Measurements from ENCODE around the gene SDC3.

SDC3 gene

DNA sequence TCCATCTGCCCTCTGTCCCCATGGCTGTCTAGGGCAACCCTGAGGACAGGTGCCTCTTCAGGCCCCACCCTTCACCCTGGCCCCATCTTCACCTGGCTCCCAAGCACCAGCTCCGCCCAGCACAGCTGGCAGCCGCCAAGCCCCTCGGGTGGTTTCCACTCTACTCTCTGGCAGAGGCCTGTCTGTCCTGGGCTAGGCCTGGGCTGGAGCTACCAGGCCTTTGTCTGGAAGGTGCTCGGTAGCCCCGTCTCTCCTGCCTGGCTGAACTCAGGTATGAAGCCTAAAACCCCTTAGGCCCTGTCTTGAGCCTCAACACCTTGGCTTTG, 17.4 kb downstream of the SDC3 start:
- in situ Hi-C loops (cut with HindIII; ENCODE audit: low sequenced_read_pairs), result no loop called here
- no peak for DNase-seq (ENCODE audit: low read depth, low spot score)
- TF ChIP-seq, protein P1, sequence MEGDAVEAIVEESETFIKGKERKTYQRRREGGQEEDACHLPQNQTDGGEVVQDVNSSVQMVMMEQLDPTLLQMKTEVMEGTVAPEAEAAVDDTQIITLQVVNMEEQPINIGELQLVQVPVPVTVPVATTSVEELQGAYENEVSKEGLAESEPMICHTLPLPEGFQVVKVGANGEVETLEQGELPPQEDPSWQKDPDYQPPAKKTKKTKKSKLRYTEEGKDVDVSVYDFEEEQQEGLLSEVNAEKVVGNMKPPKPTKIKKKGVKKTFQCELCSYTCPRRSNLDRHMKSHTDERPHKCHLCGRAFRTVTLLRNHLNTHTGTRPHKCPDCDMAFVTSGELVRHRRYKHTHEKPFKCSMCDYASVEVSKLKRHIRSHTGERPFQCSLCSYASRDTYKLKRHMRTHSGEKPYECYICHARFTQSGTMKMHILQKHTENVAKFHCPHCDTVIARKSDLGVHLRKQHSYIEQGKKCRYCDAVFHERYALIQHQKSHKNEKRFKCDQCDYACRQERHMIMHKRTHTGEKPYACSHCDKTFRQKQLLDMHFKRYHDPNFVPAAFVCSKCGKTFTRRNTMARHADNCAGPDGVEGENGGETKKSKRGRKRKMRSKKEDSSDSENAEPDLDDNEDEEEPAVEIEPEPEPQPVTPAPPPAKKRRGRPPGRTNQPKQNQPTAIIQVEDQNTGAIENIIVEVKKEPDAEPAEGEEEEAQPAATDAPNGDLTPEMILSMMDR (IDR thresholded peaks at IDR 0.05; ENCODE audit: low read depth, low read length), result no peak
- H3K4me3 ChIP-seq (ENCODE audit: low read depth, low read length), result no peak overlapping the region

GRCh38 chr1:30890502-30891226, 17.9 kb downstream of the SDC3 start:
- in situ Hi-C loops (cut with HindIII; ENCODE audit: low sequenced_read_pairs), result no loop called here

GRCh38 chr1:30889511-30889910, 19.0 kb downstream of the SDC3 start:
- TF ChIP-seq, protein P1 (IDR thresholded peaks at IDR 0.05; ENCODE audit: low read depth, low read length), result no peak
- H3K4me3 ChIP-seq (ENCODE audit: low read depth, low read length), result no peak overlapping the region
- DNase-seq (ENCODE audit: low read depth, low spot score), result no peak
- in situ Hi-C loops (cut with HindIII; ENCODE audit: low sequenced_read_pairs), result no loop called here

More at GRCh38 chr1:30890502-30891226, 17.9 kb downstream of the SDC3 start:
- H3K4me3 ChIP-seq (ENCODE audit: low read depth, low read length), result no peak overlapping the region
- no peak for DNase-seq (ENCODE audit: low read depth, low spot score)
- TF ChIP-seq, protein P1 (IDR thresholded peaks at IDR 0.05; ENCODE audit: low read depth, low read length), result no peak

DNA sequence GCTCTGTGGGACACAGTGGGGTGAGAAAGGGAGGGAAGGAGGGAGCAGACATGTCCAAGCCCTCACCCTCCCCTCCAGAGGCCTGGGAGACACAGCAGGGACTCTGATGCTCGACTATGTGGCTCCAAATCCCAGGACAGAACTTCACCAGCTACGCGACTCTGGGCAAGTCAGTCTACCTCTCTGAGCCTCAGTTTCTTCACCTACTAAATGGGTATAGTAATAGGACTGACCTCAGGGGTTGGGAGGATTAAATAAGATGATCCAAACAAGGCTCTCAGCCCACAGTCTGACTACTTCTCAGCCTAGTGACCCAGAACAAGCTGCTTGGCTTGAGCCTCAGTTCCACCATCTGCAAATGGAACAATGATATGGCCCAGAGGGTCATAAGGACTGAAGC, 19.6 kb downstream of the SDC3 start:
- no peak for DNase-seq (ENCODE audit: low read depth, low spot score)
- no peak overlapping the region for H3K4me3 ChIP-seq (ENCODE audit: low read depth, low read length)
- TF ChIP-seq, protein P1 (IDR thresholded peaks at IDR 0.05; ENCODE audit: low read depth, low read length), result no peak
- in situ Hi-C loops (cut with HindIII; ENCODE audit: low sequenced_read_pairs), result no loop called here

DNA sequence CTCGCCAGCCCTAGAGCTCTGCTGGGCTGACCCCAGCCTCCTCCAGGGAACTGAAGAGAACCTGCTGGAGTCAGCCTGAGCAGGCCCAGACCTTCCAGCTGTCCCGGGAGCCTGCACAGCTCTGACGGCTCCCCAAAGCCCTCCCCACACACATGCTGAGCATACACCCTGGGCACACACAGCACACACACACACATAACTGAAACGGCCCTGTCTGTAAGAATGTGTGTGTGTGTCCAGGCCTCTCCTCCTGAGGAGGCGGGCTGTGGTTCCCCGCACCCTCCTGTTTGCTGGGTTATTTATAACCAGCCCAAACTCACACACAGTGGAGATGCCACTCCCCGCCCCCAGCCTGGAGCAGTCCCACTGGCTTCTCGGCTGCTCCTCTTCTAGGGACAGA, 20.2 kb downstream of the SDC3 start:
- TF ChIP-seq, protein P1 (IDR thresholded peaks at IDR 0.05; ENCODE audit: low read depth, low read length), result no peak
- in situ Hi-C loops (cut with HindIII; ENCODE audit: low sequenced_read_pairs), result no loop called here
- DNase-seq (ENCODE audit: low read depth, low spot score), result peak; percentile 81
- no peak overlapping the region for H3K4me3 ChIP-seq (ENCODE audit: low read depth, low read length)

GRCh38 chr1:30887485-30888315, 20.9 kb downstream of the SDC3 start:
- in situ Hi-C loops (cut with HindIII; ENCODE audit: low sequenced_read_pairs), result no loop called here
- peak; percentile 21 for DNase-seq (ENCODE audit: low read depth, low spot score)
- no peak overlapping the region for H3K4me3 ChIP-seq (ENCODE audit: low read depth, low read length)
- TF ChIP-seq, protein P1 (IDR thresholded peaks at IDR 0.05; ENCODE audit: low read depth, low read length), result no peak
